ENCODE data around the gene TCP11L2. TPM values are rescaled to one million over a fixed set of nuclear protein-coding genes. Genes with fewer than 3 reads are reported as not detected.

The TCP11L2 gene
- total and polyA plus RNA-seq, 9 of the 15 experiments (the other 6 are each of a cell fraction or from before 2014, with no cell fraction given) = 0.39 to 4.5 (median 1.3) TPM

- in situ Hi-C loops (cut with MboI) (no loop called here), intact Hi-C loops (cut with micrococcal nuclease) (no loop called here)
- DNase-seq (ENCODE audit: extremely low read depth in 1 of 4, low spot score in 3 of 4) = no peak
- TF ChIP-seq ZNF24 (IDR thresholded peaks at IDR 0.05) = no peak
- peak; percentile 32 for TF ChIP-seq RBM25 (IDR thresholded peaks at IDR 0.05; ENCODE audit: low read depth, low read length, severe bottlenecking)
- 0% methylated on average over 2 of the region's 2 CpGs for WGBS (ENCODE audit: insufficient coverage, low coverage, missing lambda C conversion rate)
- CTCF ChIA-PET (ENCODE audit: low intra/inter-chr PET ratio) = no interaction called here
- H3K9me1 ChIP-seq (ENCODE audit: control insufficient read depth, insufficient read depth, low read length) = no peaks in the 10 kb centered on the region
- FAIRE-seq = no peak
- H3K79me2 ChIP-seq (ENCODE audit: control insufficient read depth, insufficient read depth, low read length) = no peaks in the 10 kb centered on the region
- H3K9me3 ChIP-seq (replicated peaks; ENCODE audit: control insufficient read depth, insufficient read depth, low read depth, low read length) = no peaks in the 10 kb centered on the region
- POLR2A ChIA-PET = no interaction called here
- H3K36me3 ChIP-seq (ENCODE audit: control insufficient read depth, insufficient read depth, low read length) = no peaks in the 10 kb centered on the region
- H3K4me2 ChIP-seq (ENCODE audit: insufficient read depth, low read length) = no peak overlapping the region
- H3K27ac ChIP-seq (ENCODE audit: extremely low read depth, low read depth, low read length) = no peak overlapping the region
- H3K9ac ChIP-seq (ENCODE audit: insufficient read depth in 1 of 2, low read depth in 2 of 2, low read length in 2 of 2) = no peak overlapping the region
- no peaks in the 10 kb centered on the region for H4K20me1 ChIP-seq (replicated peaks; ENCODE audit: control insufficient read depth, insufficient read depth, low read length)
- peaks cover 0 to 14% of the 10 kb centered on the region in 2 experiments; a peak in 1 of 5 replicates for H3K27me3 ChIP-seq (ENCODE audit: control insufficient read depth in 2 of 2, insufficient read depth in 2 of 2, low read length in 2 of 2)
- BruUV-seq (replicated peaks) = no TSS peak
- H2AFZ ChIP-seq (ENCODE audit: low read depth, low read length) = no peak overlapping the region
- no peak for ATAC-seq
- no peaks in the 10 kb centered on the region for H3K4me1 ChIP-seq (replicated peaks in 1 of 2; ENCODE audit: control insufficient read depth in 2 of 2, insufficient read depth in 2 of 2, low read length in 2 of 2)
- no peak overlapping the region for H3K4me3 ChIP-seq
These were observed 29.1 kb downstream of the TCP11L2 start for GRCh38 chr12:106331599-106331998.

- Histone ChIP-seq H3K9me1 (ENCODE audit: control insufficient read depth, insufficient read depth, low read length) (no peaks in the 10 kb centered on the region), H3K27me3 (ENCODE audit: control insufficient read depth in 2 of 2, insufficient read depth in 2 of 2, low read length in 2 of 2) (peaks cover 0 to 14% of the 10 kb centered on the region in 2 experiments; a peak in 1 of 5 replicates), H3K4me1 (replicated peaks in 1 of 2; ENCODE audit: control insufficient read depth in 2 of 2, insufficient read depth in 2 of 2, low read length in 2 of 2) (no peaks in the 10 kb centered on the region), H3K9ac (ENCODE audit: insufficient read depth in 1 of 2, low read depth in 2 of 2, low read length in 2 of 2) (no peak overlapping the region), H3K9me3 (replicated peaks; ENCODE audit: control insufficient read depth, insufficient read depth, low read depth, low read length) (no peaks in the 10 kb centered on the region), H3K4me3 (no peak overlapping the region), H4K20me1 (replicated peaks; ENCODE audit: control insufficient read depth, insufficient read depth, low read length) (no peaks in the 10 kb centered on the region), H3K79me2 (ENCODE audit: control insufficient read depth, insufficient read depth, low read length) (no peaks in the 10 kb centered on the region), H3K4me2 (ENCODE audit: insufficient read depth, low read length) (no peak overlapping the region), H3K36me3 (ENCODE audit: control insufficient read depth, insufficient read depth, low read length) (no peaks in the 10 kb centered on the region), H3K27ac (ENCODE audit: extremely low read depth, low read depth, low read length) (no peak overlapping the region), H2AFZ (ENCODE audit: low read depth, low read length) (no peak overlapping the region)
- in situ Hi-C loops (cut with MboI) (no loop called here), intact Hi-C loops (cut with micrococcal nuclease) (no loop called here)
- no TSS peak for BruUV-seq (replicated peaks)
- ChIA-PET CTCF (ENCODE audit: low intra/inter-chr PET ratio) (no interaction called here), POLR2A (no interaction called here)
- FAIRE-seq = no peak
- no peak for TF ChIP-seq SRSF9 (IDR thresholded peaks at IDR 0.05; ENCODE audit: borderline replicate concordance, low read depth, low read length)
- ATAC-seq = no peak
- no peak for DNase-seq (ENCODE audit: extremely low read depth in 1 of 4, low spot score in 3 of 4)
These were observed 30.0 kb downstream of the TCP11L2 start for GRCh38 chr12:106332536-106332935.
